ENCODE results near the gene GRID1. TPM values are rescaled to one million over a fixed set of nuclear protein-coding genes. Genes with fewer than 3 reads are reported as not detected.

Gene GRID1
- total RNA-seq, 1 donor from 2014 or later: 7.1 TPM

DNA sequence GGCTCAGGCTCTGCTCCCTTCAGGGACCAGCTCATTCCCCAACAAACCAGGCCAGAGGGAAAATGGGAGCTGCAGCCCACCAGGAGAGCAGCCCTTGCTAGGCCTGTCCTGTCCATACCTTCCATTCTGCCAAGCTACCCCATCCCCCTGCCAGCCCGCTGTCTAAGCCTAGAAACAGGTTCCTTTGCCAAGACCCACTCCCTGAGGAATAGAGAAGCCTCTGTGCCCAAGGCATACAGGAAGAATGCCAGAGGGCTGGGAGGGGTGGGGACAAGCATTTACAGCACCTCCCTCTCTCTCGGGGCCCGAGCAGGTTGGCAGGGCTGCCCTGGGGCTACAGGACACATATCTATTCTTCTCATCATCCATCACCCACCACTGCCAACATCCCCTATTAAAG lies 178.3 kb downstream of the GRID1 start:
- DNase-seq (ENCODE audit: extremely low spot score in 2 of 2): no peak
- intact Hi-C loops (cut with DNase I): no loop called here
- no peaks in the 10 kb centered on the region for H3K27me3 ChIP-seq

DNA sequence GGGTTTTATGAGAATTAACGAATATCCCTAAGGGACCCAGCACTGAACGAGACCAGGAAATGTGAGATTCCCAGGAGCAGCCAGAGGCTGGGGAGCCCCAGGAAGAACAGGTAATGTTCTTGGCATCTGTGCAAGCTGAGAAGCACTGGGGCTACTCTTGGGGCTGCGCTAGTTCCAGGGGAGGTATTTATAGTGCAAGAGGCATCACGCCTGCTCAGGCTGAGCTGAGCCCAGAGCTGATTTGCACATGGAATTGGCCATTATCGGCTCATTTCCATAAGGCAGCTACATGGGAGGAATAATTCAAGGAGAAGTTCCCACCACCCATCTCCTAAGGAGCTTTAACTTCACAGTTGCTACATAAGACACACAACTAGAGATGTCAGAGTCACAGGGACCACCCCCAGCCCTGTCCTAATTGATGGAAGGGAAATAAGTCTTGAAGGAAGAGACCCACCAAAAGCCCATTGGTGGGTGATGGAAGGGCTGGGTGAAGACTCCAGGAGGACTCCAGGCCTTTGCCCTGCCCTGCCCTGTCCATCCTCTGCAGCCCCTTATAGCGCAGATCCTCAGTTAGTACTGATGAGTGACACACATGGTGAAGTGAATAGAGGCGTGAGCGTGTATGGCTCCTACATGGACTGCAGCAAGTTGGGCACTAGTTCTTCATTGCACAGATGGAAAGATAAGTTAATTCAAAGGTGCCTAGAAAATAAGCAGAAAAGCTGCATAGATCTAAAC lies 178.9 kb downstream of the GRID1 start:
- DNase-seq (ENCODE audit: extremely low spot score in 2 of 2): no peak
- Histone ChIP-seq H3K27ac (no peak overlapping the region), H3K9me3 (no peaks in the 10 kb centered on the region), H3K36me3 (no peaks in the 10 kb centered on the region), H3K27me3 (no peaks in the 10 kb centered on the region), H3K4me3 (no peak overlapping the region), H3K4me1 (no peaks in the 10 kb centered on the region)
- intact Hi-C loops (cut with DNase I): no loop called here
- TF ChIP-seq, protein P1, sequence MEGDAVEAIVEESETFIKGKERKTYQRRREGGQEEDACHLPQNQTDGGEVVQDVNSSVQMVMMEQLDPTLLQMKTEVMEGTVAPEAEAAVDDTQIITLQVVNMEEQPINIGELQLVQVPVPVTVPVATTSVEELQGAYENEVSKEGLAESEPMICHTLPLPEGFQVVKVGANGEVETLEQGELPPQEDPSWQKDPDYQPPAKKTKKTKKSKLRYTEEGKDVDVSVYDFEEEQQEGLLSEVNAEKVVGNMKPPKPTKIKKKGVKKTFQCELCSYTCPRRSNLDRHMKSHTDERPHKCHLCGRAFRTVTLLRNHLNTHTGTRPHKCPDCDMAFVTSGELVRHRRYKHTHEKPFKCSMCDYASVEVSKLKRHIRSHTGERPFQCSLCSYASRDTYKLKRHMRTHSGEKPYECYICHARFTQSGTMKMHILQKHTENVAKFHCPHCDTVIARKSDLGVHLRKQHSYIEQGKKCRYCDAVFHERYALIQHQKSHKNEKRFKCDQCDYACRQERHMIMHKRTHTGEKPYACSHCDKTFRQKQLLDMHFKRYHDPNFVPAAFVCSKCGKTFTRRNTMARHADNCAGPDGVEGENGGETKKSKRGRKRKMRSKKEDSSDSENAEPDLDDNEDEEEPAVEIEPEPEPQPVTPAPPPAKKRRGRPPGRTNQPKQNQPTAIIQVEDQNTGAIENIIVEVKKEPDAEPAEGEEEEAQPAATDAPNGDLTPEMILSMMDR (IDR thresholded peaks at IDR 0.05): no peak
- TF ChIP-seq POLR2A (IDR thresholded peaks at IDR 0.05): no peak
- no peak for TF ChIP-seq POLR2AphosphoS5 (IDR thresholded peaks at IDR 0.05; ENCODE audit: insufficient read depth in 1 of 2, low read depth in 1 of 2)

More for the DNA sequence above, 178.3 kb downstream of the GRID1 start:
- Histone ChIP-seq H3K36me3 (no peaks in the 10 kb centered on the region), H3K27ac (no peak overlapping the region), H3K4me1 (no peaks in the 10 kb centered on the region), H3K9me3 (no peaks in the 10 kb centered on the region), H3K4me3 (no peak overlapping the region)
- TF ChIP-seq, protein P1 (IDR thresholded peaks at IDR 0.05): no peak
- TF ChIP-seq POLR2A (IDR thresholded peaks at IDR 0.05): no peak
- TF ChIP-seq POLR2AphosphoS5 (IDR thresholded peaks at IDR 0.05; ENCODE audit: insufficient read depth in 1 of 2, low read depth in 1 of 2): no peak

DNA sequence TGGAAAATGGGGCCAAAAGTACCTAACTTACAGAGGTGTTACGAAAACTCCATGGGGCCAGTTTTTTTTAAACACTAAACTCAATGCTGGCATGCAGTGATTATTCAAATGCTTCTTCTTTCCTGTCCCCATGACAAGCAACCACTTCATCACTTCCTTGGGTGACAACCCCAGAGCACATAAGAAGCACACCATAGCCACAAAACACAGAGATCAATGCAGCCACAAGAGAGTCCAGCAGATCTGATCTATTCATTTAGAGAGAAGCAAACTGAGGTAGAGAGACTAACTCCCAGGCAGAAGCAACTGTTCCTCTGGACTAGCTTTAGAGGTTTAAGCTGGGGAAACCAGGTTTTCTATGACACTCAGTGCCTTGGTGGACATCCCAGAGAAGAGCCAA lies 180.0 kb downstream of the GRID1 start:
- H3K4me3 ChIP-seq: no peak overlapping the region
- no peak overlapping the region for H3K27ac ChIP-seq
- intact Hi-C loops (cut with DNase I): no loop called here
- H3K27me3 ChIP-seq: no peaks in the 10 kb centered on the region
- H3K9me3 ChIP-seq: no peaks in the 10 kb centered on the region
- H3K36me3 ChIP-seq: no peaks in the 10 kb centered on the region
- TF ChIP-seq POLR2AphosphoS5 (IDR thresholded peaks at IDR 0.05; ENCODE audit: insufficient read depth in 1 of 2, low read depth in 1 of 2) (no peak), POLR2A (IDR thresholded peaks at IDR 0.05) (no peak)
- TF ChIP-seq, protein P1 (IDR thresholded peaks at IDR 0.05): no peak
- no peaks in the 10 kb centered on the region for H3K4me1 ChIP-seq
- DNase-seq (ENCODE audit: extremely low spot score in 2 of 2): no peak

DNA sequence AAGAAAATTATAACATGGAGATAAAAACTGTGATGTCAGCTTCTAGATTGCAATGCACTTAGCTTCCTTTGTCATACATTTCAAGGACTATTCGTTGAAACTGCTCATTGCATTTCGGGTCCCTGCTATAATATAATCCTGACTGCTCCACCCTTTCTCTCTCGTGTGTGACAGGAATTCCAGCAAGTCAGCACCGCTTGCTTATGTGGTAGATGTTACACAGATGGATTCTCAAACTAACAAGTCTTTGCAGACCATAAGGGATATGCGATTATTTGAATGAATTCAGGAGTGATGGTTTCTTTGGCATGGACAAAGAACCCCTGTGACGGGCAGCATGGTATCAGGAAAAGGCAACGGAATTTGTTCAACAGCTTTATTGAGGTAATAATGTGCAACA lies 184.0 kb downstream of the GRID1 start:
- no peaks in the 10 kb centered on the region for H3K9me3 ChIP-seq
- no peak for DNase-seq (ENCODE audit: extremely low spot score in 2 of 2)
- H3K27ac ChIP-seq: no peak overlapping the region
- H3K36me3 ChIP-seq: no peaks in the 10 kb centered on the region
- peaks cover 5% of the 10 kb centered on the region for H3K4me1 ChIP-seq
- intact Hi-C loops (cut with DNase I): no loop called here
- H3K4me3 ChIP-seq: no peak overlapping the region
- TF ChIP-seq, protein P1 (IDR thresholded peaks at IDR 0.05): no peak
- TF ChIP-seq POLR2AphosphoS5 (IDR thresholded peaks at IDR 0.05; ENCODE audit: insufficient read depth in 1 of 2, low read depth in 1 of 2) (no peak), POLR2A (IDR thresholded peaks at IDR 0.05) (no peak)
- no peaks in the 10 kb centered on the region for H3K27me3 ChIP-seq

DNA sequence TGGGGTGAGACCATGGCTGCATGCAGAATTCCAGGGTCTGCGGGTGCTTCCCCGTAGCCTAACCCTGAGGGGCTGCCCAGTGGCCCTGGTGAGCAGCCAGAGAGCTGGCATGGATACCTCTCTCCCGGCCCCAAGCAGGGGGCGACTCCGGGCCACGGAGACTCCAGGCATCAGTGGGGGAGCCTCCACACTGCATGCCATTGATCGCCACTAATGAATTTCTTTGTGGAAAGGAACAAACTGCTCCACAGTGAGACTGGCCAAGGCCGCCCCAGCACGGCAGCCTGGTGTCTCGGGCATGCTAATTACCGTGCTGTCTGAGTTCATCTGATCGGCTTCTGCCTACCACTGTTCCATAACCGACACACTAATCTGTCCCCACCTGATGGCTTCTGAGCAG lies 184.4 kb downstream of the GRID1 start:
- H3K27ac ChIP-seq: no peak overlapping the region
- H3K4me1 ChIP-seq: peaks cover 5% of the 10 kb centered on the region
- H3K4me3 ChIP-seq: no peak overlapping the region
- no peaks in the 10 kb centered on the region for H3K27me3 ChIP-seq
- intact Hi-C loops (cut with DNase I): no loop called here
- no peaks in the 10 kb centered on the region for H3K36me3 ChIP-seq
- H3K9me3 ChIP-seq: no peaks in the 10 kb centered on the region
- DNase-seq (ENCODE audit: extremely low spot score in 2 of 2): no peak
- TF ChIP-seq POLR2A (IDR thresholded peaks at IDR 0.05) (no peak), POLR2AphosphoS5 (IDR thresholded peaks at IDR 0.05; ENCODE audit: insufficient read depth in 1 of 2, low read depth in 1 of 2) (no peak)
- TF ChIP-seq, protein P1 (IDR thresholded peaks at IDR 0.05): no peak
